Skeletal muscle tissue (tissue), 4 donors: Measurements from ENCODE around the gene ALDH1A3. TPM values are rescaled to one million over a fixed set of nuclear protein-coding genes. Genes with fewer than 3 reads are reported as not detected.

Source experiments
- H3K27ac ChIP-seq: one replicate; pipeline ENCODE4 v1.7.0; 2013; ENCODE audit warnings: mild to moderate bottlenecking, low read depth, low read length, inconsistent platforms
- H3K27me3 ChIP-seq, 3 donors: one replicate each; pipeline ENCODE4 v1.7.0; 2013; ENCODE audit warnings: low read length in 3 of 3; ENCODE audit not compliant: control insufficient read depth in 3 of 3, insufficient read depth in 3 of 3
- H3K36me3 ChIP-seq, 3 donors: one replicate each; pipeline ENCODE4 v1.7.0; 2013; ENCODE audit warnings: low read length in 3 of 3; ENCODE audit not compliant: control insufficient read depth in 3 of 3, insufficient read depth in 3 of 3
- H3K4me1 ChIP-seq, 3 donors: one replicate each; pipeline ENCODE4 v1.7.0; 2013; ENCODE audit warnings: low read length in 3 of 3, mild to moderate bottlenecking in 3 of 3; ENCODE audit not compliant: control insufficient read depth in 3 of 3, insufficient read depth in 3 of 3
- H3K4me3 ChIP-seq, 3 donors: one replicate each; pipeline ENCODE4 v1.7.0; 2013; ENCODE audit warnings: low read length in 3 of 3
- H3K9ac ChIP-seq, 3 donors: one replicate each; pipeline ENCODE4 v1.7.0; 2013; ENCODE audit warnings: low read length in 3 of 3, mild to moderate bottlenecking in 3 of 3, moderate library complexity in 2 of 3, low read depth in 1 of 3
- H3K9me3 ChIP-seq, 3 donors: one replicate each; pipeline ENCODE4 v1.7.0; 2013; ENCODE audit warnings: low read length in 3 of 3; ENCODE audit not compliant: control insufficient read depth in 3 of 3
- total RNA-seq: library from RNA; depleted of rRNA; stranded (reverse); fragments of >200 nt; gene quantifications from one replicate; pipeline ENCODE4 v1.2.3, GENCODE V29; 2014
- donor health status: Osteomylitis.

ALDH1A3 gene
- total RNA-seq, 1 donor from 2014 or later, result 15.7 TPM

DNA sequence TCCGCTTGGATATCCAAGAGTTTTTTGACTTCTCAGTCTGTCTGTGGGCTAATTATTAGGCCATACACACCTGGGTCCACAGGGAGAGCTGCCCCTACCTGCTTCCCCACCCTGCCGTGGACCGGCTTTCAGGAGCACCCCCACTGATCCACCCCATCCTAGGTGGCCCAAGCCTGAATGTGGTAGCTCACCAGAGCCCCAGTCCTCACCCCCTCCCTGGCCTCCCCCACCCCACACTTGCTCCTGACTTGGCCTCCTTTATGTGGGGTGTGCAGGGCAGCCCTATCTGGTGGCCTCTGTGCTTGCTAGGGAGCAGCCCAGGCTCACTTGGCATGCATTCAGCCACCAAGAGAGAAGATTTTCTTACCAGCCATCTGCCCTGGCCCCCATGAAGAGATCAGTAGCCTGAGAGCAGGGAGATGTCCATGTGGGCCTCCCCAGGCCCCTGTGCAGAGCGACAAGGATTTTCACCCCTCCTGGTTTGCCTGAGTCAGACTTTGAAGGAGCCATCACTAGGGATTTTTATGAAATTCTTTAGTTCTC, 50.7 kb downstream of the ALDH1A3 start:
- H3K4me3 ChIP-seq, result no peak overlapping the region
- H3K36me3 ChIP-seq, result peaks cover 0 to 7% (median 0%) of the 10 kb centered on the region in 3 donors
- H3K9me3 ChIP-seq, result no peaks in the 10 kb centered on the region
- H3K27me3 ChIP-seq, result no peaks in the 10 kb centered on the region
- H3K9ac ChIP-seq, result no peak overlapping the region
- H3K4me1 ChIP-seq, result no peaks in the 10 kb centered on the region
- no peak overlapping the region for H3K27ac ChIP-seq

DNA sequence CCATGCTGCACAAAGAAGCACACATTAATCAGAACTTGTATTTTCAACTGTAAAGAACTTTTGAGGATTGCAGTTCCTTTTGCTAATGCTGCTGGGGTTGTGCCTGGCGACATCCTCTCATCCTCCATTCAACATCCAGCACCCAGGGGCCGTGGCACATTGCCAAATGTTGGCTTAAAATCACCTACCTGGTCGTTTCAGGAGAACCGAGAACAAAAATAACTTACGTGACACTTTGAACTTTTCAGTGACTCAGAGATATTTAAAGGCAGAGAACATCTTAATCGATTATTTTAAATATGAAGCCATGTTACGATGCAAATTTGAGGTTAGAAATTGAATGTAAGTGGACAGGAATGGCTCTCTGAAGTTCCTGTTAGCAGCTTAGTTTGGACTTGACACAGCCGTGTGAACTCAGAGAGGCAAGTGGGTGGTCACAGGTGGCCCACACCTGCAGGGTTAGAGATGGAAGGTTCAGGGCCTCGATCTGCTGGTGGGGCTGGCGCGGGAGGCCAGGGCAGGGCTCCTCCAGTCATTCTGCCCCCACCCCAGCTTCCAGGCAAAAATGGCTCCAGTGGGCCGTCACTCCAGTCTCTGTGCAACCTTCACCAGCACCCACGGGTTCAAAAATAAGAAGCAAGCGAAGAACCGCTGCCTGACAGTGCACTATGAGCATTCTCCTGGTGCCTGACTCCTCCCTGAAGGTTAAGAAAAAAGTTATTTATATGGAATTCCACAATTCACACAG, 51.7 kb downstream of the ALDH1A3 start:
- no peaks in the 10 kb centered on the region for H3K27me3 ChIP-seq
- no peak overlapping the region for H3K4me3 ChIP-seq
- no peaks in the 10 kb centered on the region for H3K4me1 ChIP-seq
- H3K9ac ChIP-seq, result no peak overlapping the region
- peaks cover 0 to 7% (median 0%) of the 10 kb centered on the region in 3 donors for H3K36me3 ChIP-seq
- H3K27ac ChIP-seq, result no peak overlapping the region
- no peaks in the 10 kb centered on the region for H3K9me3 ChIP-seq

- Histone ChIP-seq H3K36me3 (peaks cover 0 to 3% (median 0%) of the 10 kb centered on the region in 3 donors), H3K4me3 (no peak overlapping the region), H3K27me3 (no peaks in the 10 kb centered on the region), H3K9me3 (no peaks in the 10 kb centered on the region), H3K9ac (no peak overlapping the region), H3K4me1 (no peaks in the 10 kb centered on the region), H3K27ac (no peak overlapping the region)
Measured at GRCh38 chr15:100932676-100933348, 53.2 kb downstream of the ALDH1A3 start.

- Histone ChIP-seq H3K9ac (no peak overlapping the region), H3K36me3 (peaks cover 0 to 3% (median 0%) of the 10 kb centered on the region in 3 donors), H3K9me3 (no peaks in the 10 kb centered on the region), H3K27me3 (no peaks in the 10 kb centered on the region), H3K4me3 (no peak overlapping the region), H3K4me1 (no peaks in the 10 kb centered on the region), H3K27ac (no peak overlapping the region)
Measured at GRCh38 chr15:100934166-100934565, 54.5 kb downstream of the ALDH1A3 start.

DNA sequence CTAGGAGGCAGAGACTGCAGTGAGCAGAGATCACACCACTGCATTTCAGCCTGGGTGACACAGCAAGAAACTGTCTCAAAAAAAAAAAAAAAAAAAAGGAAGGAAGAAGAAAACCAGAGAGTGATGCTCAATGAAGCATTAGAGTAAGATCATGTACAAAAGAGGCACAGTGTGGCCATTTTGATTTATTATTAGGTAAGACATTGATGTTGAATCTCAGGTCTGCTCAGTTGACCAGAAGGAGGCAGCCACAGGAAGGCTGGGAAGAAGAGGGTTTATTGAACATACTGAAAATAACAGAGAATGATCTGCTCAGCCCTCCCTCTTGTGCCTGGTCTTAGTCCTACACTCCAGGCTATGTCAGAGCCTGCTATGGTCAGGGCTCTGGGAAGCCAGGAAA, 55.1 kb downstream of the ALDH1A3 start:
- Histone ChIP-seq H3K4me3 (no peak overlapping the region), H3K36me3 (no peaks in the 10 kb centered on the region), H3K27ac (no peak overlapping the region), H3K27me3 (no peaks in the 10 kb centered on the region), H3K9me3 (no peaks in the 10 kb centered on the region), H3K9ac (no peak overlapping the region), H3K4me1 (no peaks in the 10 kb centered on the region)

GRCh38 chr15:100937171-100937570, 57.5 kb downstream of the ALDH1A3 start:
- no peaks in the 10 kb centered on the region for H3K9me3 ChIP-seq

DNA sequence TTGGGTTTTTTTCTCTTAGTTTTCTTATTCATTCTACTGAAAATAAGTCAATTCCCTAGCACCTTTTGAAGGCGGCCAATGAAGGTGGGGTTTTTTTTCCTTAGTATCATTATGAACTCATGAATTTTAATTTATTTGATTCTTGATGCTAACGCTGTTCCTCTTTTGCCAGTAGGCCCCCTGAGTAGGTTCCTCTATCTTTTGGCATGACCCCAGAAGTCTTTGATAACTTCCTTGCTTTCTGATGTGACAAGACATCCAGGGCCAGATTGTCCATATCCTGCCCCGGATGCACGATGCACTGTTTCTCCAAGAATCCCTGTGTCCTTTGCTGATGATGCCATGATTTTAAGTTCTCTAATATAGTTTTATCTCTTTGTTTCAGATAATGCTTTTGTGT, 60.2 kb downstream of the ALDH1A3 start:
- Histone ChIP-seq H3K9ac (no peak overlapping the region), H3K4me1 (peaks cover 0 to 4% (median 2%) of the 10 kb centered on the region in 3 donors), H3K27ac (no peak overlapping the region)

More at GRCh38 chr15:100937171-100937570, 57.5 kb downstream of the ALDH1A3 start:
- H3K27me3 ChIP-seq, result no peaks in the 10 kb centered on the region
- no peak overlapping the region for H3K27ac ChIP-seq
- peaks cover 0 to 2% (median 0%) of the 10 kb centered on the region in 3 donors for H3K4me1 ChIP-seq
- no peak overlapping the region for H3K4me3 ChIP-seq
- no peak overlapping the region for H3K9ac ChIP-seq
- H3K36me3 ChIP-seq, result no peaks in the 10 kb centered on the region

DNA sequence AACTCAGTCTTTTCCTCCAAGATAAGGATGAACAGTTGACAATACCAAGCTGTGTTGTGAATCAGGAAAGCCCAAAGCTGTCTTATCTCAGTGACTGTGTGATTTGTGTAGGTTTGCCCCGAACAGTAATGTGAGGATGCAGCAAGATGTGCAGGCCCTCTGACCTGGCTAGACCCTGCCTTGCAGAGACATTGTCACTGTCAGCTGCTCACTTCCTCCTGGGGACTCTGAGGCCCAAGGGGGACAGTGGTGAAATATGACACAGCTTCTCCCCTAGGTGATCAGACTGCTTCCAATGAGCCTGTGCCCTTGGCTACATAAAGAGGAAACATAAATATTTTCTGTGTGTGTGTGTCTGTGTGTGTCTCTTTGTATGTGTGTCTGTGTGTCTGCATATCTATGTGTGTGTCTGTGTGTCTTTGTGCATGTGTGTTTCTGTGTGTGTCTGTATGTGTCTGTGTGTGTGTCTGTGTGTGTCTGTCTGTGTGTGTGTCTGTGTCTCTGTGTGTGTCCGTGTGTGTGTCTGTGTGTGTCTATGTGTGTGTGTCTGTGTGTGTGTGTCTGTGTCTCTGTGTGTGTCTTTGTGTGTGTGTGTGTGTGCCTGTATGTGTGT, 61.2 kb downstream of the ALDH1A3 start:
- Histone ChIP-seq H3K9ac (no peak overlapping the region), H3K36me3 (no peaks in the 10 kb centered on the region), H3K9me3 (no peaks in the 10 kb centered on the region), H3K27me3 (no peaks in the 10 kb centered on the region), H3K27ac (no peak overlapping the region), H3K4me3 (no peak overlapping the region), H3K4me1 (peaks cover 0 to 4% (median 2%) of the 10 kb centered on the region in 3 donors)

More for the DNA sequence above, 60.2 kb downstream of the ALDH1A3 start:
- Histone ChIP-seq H3K27me3 (no peaks in the 10 kb centered on the region), H3K9me3 (no peaks in the 10 kb centered on the region), H3K36me3 (no peaks in the 10 kb centered on the region), H3K4me3 (no peak overlapping the region)

GRCh38 chr15:100941536-100941935, 61.9 kb downstream of the ALDH1A3 start:
- Histone ChIP-seq H3K4me3 (no peak overlapping the region), H3K27me3 (no peaks in the 10 kb centered on the region), H3K27ac (no peak overlapping the region), H3K36me3 (no peaks in the 10 kb centered on the region), H3K9ac (no peak overlapping the region), H3K9me3 (no peaks in the 10 kb centered on the region), H3K4me1 (peaks cover 0 to 4% (median 2%) of the 10 kb centered on the region in 3 donors)
